ENCODE measurements around the gene MANBA.

- TF ChIP-seq NFYB (CRISPR knock-in tag; IDR thresholded peaks at IDR 0.05): no peak
- no peak for TF ChIP-seq ZNF251 (CRISPR knock-in tag; IDR thresholded peaks at IDR 0.05)
- TF ChIP-seq TFDP2 (CRISPR knock-in tag; IDR thresholded peaks at IDR 0.05): no peak
- no peak for TF ChIP-seq THAP7 (CRISPR knock-in tag; IDR thresholded peaks at IDR 0.05)
- TF ChIP-seq, protein P1, sequence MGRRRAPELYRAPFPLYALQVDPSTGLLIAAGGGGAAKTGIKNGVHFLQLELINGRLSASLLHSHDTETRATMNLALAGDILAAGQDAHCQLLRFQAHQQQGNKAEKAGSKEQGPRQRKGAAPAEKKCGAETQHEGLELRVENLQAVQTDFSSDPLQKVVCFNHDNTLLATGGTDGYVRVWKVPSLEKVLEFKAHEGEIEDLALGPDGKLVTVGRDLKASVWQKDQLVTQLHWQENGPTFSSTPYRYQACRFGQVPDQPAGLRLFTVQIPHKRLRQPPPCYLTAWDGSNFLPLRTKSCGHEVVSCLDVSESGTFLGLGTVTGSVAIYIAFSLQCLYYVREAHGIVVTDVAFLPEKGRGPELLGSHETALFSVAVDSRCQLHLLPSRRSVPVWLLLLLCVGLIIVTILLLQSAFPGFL (CRISPR knock-in tag; IDR thresholded peaks at IDR 0.05): no peak
- TF ChIP-seq, protein P2, sequence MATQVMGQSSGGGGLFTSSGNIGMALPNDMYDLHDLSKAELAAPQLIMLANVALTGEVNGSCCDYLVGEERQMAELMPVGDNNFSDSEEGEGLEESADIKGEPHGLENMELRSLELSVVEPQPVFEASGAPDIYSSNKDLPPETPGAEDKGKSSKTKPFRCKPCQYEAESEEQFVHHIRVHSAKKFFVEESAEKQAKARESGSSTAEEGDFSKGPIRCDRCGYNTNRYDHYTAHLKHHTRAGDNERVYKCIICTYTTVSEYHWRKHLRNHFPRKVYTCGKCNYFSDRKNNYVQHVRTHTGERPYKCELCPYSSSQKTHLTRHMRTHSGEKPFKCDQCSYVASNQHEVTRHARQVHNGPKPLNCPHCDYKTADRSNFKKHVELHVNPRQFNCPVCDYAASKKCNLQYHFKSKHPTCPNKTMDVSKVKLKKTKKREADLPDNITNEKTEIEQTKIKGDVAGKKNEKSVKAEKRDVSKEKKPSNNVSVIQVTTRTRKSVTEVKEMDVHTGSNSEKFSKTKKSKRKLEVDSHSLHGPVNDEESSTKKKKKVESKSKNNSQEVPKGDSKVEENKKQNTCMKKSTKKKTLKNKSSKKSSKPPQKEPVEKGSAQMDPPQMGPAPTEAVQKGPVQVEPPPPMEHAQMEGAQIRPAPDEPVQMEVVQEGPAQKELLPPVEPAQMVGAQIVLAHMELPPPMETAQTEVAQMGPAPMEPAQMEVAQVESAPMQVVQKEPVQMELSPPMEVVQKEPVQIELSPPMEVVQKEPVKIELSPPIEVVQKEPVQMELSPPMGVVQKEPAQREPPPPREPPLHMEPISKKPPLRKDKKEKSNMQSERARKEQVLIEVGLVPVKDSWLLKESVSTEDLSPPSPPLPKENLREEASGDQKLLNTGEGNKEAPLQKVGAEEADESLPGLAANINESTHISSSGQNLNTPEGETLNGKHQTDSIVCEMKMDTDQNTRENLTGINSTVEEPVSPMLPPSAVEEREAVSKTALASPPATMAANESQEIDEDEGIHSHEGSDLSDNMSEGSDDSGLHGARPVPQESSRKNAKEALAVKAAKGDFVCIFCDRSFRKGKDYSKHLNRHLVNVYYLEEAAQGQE (IDR thresholded peaks at IDR 0.05; ENCODE audit: borderline replicate concordance in 1 of 2, low read depth in 1 of 2, low read length in 2 of 2): no peak
- TF ChIP-seq POLR2A (IDR thresholded peaks at IDR 0.05; ENCODE audit: insufficient read depth in 1 of 2, low read depth in 2 of 2, low read length in 2 of 2): no peak
- TF ChIP-seq NR3C1 (CRISPR knock-in tag; IDR thresholded peaks at IDR 0.05): no peak
Measured at GRCh38 chr4:102586644-102587021, 174.1 kb downstream of the MANBA start.
